Right lobe of liver (tissue), 4 donors: ENCODE results near the gene PRADC1.

Experiments
- POLR2A ChIP-seq: fragments of 450-650 bp; IDR thresholded peaks from one replicate; pipeline ENCODE4 v1.6.1; 2017; ENCODE audit warnings: antibody characterized with exemption, mild to moderate bottlenecking
- TF ChIP-seq, protein P1 (sequence below), 4 donors: fragments of 200-600 bp in 3 of 4; fragments of 450-650 bp in 1 of 4; IDR thresholded peaks; one replicate each; pipeline versions ENCODE4 v1.5.1 to v1.8.0; 2016 to 2022; ENCODE audit warnings: antibody characterized with exemption in 4 of 4, mild to moderate bottlenecking in 2 of 4
- donor health status: DM: no; HTN: no; CAD: no.
- donor health status: DM: no; HTN: no; CAD: no.
- donor health status: DM: no; HTN: yes; CAD: no.

DNA sequence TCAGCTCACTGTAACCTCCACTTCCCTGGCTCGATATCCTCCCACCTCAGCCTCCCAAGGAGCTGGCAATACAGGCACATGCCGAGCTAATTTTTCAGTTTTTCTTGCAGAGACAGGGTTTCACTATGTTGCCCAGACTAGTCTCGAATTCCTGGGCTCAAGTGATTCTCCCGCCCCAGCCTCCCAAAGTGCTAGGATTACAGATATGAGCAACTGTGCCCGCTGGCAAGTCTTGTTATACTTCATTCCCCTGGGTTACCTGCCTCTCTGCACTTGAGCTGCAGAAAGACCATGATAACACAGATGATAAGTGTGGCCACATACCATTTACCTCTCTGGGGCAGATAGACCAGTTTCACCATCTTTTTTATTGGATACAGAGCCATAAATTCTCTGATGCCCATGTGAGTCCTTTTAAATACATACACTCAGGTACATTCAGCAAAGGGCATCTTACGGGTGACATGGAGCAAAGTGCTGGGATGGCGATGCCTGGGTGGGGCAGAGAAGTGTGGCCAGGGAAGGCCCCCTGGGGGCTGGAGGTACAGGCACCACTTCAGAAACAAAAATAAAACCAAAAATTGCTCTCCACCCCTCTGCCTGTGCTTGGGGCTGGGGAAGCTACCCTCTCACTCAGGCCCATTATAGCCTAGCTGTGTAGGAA, 21.4 kb upstream of the PRADC1 start:
- TF ChIP-seq, protein P1, sequence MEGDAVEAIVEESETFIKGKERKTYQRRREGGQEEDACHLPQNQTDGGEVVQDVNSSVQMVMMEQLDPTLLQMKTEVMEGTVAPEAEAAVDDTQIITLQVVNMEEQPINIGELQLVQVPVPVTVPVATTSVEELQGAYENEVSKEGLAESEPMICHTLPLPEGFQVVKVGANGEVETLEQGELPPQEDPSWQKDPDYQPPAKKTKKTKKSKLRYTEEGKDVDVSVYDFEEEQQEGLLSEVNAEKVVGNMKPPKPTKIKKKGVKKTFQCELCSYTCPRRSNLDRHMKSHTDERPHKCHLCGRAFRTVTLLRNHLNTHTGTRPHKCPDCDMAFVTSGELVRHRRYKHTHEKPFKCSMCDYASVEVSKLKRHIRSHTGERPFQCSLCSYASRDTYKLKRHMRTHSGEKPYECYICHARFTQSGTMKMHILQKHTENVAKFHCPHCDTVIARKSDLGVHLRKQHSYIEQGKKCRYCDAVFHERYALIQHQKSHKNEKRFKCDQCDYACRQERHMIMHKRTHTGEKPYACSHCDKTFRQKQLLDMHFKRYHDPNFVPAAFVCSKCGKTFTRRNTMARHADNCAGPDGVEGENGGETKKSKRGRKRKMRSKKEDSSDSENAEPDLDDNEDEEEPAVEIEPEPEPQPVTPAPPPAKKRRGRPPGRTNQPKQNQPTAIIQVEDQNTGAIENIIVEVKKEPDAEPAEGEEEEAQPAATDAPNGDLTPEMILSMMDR (IDR thresholded peaks at IDR 0.05) = no peak
- no peak for TF ChIP-seq POLR2A
